Measurements from ENCODE around the gene ACTN2. TPM values are rescaled to one million over a fixed set of nuclear protein-coding genes. Genes with fewer than 3 reads are reported as not detected.

ACTN2 gene
- polyA plus RNA-seq, 1 donor: 2,228 TPM

GRCh38 chr1:236692128-236692527 is 5.8 kb downstream of the ACTN2 start:
- DNase-seq: no peak

- DNase-seq: no peak
Measured at GRCh38 chr1:236692742-236693141, 6.4 kb downstream of the ACTN2 start.

- DNase-seq: no peak
Measured at GRCh38 chr1:236699366-236699765, 13.1 kb downstream of the ACTN2 start.

GRCh38 chr1:236700903-236701302 is 14.6 kb downstream of the ACTN2 start:
- no peak for DNase-seq

GRCh38 chr1:236701782-236702181 is 15.5 kb downstream of the ACTN2 start:
- no peak for DNase-seq

- no peak for DNase-seq
Measured at GRCh38 chr1:236702791-236703394, 16.6 kb downstream of the ACTN2 start.

GRCh38 chr1:236705771-236706170 is 19.5 kb downstream of the ACTN2 start:
- no peak for DNase-seq

GRCh38 chr1:236706183-236706582 is 19.9 kb downstream of the ACTN2 start:
- no peak for DNase-seq

- DNase-seq: no peak
Measured at GRCh38 chr1:236710328-236710892, 24.1 kb downstream of the ACTN2 start.

GRCh38 chr1:236716160-236716559 is 29.9 kb downstream of the ACTN2 start:
- peak; percentile 44 for DNase-seq

GRCh38 chr1:236717811-236718210 is 31.5 kb downstream of the ACTN2 start:
- no peak for DNase-seq

- DNase-seq: peak; percentile 8
Measured at GRCh38 chr1:236718328-236718727, 32.0 kb downstream of the ACTN2 start.

- no peak for DNase-seq
Measured at GRCh38 chr1:236720206-236720605, 33.9 kb downstream of the ACTN2 start.

GRCh38 chr1:236720611-236721010 is 34.3 kb downstream of the ACTN2 start:
- DNase-seq: no peak

GRCh38 chr1:236724049-236724448 is 37.8 kb downstream of the ACTN2 start:
- DNase-seq: no peak

GRCh38 chr1:236724506-236724905 is 38.2 kb downstream of the ACTN2 start:
- DNase-seq: peak; percentile 32

GRCh38 chr1:236725668-236726067 is 39.4 kb downstream of the ACTN2 start:
- no peak for DNase-seq

- DNase-seq: no peak
Measured at GRCh38 chr1:236727521-236727920, 41.2 kb downstream of the ACTN2 start.

GRCh38 chr1:236728752-236729151 is 42.5 kb downstream of the ACTN2 start:
- DNase-seq: no peak

- DNase-seq: no peak
Measured at GRCh38 chr1:236733653-236734052, 47.4 kb downstream of the ACTN2 start.

GRCh38 chr1:236734141-236734765 is 48.0 kb downstream of the ACTN2 start:
- no peak for DNase-seq

GRCh38 chr1:236736761-236737160 is 50.5 kb downstream of the ACTN2 start:
- DNase-seq: no peak

GRCh38 chr1:236741753-236742152 is 55.5 kb downstream of the ACTN2 start:
- DNase-seq: no peak

- no peak for DNase-seq
Measured at GRCh38 chr1:236742421-236743160, 56.3 kb downstream of the ACTN2 start.

Measured in hindlimb muscle (tissue), 1 donor.